Activated naive CD4-positive, alpha-beta T cell treated with Interleukin-2 at 50 U/mL for 16 hours (primary cell): Measurements from ENCODE around the gene MORN1.
"Not testable (repeated sequence)": the region's sequence is repeated elsewhere in the genome, so short reads cannot be mapped to it uniquely, and the experiment has no call there.

Experiments
- DNase-seq: peaks from one replicate; pipeline ENCODE4 v3.0.0-alpha.2; 2020

MORN1 gene

DNA sequence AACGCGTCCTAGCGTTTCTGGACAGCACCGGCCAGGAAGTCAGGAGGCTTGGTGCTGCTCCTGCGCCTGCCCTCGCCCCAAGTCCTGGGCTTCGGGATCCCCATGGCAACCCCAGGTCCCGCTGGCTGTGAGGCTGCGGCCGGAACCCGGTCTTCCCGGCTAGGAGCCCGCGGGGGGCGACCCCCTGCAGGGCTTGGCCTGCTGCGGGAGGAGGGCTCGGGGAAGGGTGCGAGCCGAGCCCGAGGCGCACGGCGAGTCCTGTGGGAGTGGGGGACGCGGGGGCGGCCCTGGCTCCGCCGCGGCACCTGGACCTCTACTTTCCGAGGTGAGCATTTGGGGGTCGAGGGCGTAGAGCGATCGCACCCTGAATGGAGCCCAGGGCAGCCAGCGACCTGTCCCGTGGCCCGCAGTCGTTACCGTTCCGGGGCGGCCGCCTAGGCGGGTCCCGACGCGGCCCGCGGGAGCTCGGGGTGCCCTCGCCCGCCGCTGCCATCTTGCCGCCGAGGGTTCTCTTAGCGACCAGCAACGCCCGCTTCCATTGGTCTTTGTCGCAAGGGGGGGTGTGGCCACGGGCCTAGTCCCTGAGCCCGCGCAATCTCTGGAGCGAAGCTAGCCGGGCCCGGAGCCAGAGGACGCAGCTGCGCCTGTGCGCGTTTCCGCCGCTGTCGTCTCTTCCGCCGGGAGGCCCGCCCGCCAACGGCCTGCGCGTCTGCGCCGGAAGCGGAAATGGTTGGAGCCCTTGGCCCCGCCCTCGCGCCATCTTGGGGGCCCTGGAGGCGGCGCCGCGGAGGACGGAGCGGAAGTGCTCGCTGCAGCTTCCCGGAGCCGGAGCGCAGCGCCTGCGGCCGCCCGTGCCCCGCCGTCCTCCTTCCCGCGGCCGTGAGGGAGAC, at the start of gene MORN1, which contains the start of gene RER1:
Gene MORN1 (minus strand): TSS at position 514 of the 890 bp plus-strand sequence. CDS start 21 bp downstream, at position 493.
Gene RER1 (plus strand): TSS at position 801 of the 890 bp plus-strand sequence. CDS start 3,950 bp downstream, outside the sequence.
- DNase-seq, result peak; percentile 99

DNA sequence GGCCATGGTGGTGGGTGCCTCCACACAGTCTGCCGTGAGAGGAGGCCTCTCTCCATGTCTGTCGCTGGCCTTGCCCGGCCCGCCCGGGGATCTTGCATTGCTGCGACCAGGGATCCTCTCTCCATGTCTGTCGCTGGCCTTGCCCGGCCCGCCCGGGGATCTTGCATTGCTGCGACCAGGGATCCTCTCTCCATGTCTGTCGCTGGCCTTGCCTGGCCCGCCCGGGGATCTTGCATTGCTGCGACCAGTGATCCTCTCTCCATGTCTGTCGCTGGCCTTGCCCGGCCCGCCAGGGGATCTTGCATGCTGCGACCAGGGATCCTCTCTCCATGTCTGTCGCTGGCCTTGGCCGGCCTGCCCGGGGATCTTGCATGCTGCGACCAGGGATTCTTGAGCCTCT, 49.0 kb upstream of the MORN1 start:
- not testable (repeated sequence) for DNase-seq

DNA sequence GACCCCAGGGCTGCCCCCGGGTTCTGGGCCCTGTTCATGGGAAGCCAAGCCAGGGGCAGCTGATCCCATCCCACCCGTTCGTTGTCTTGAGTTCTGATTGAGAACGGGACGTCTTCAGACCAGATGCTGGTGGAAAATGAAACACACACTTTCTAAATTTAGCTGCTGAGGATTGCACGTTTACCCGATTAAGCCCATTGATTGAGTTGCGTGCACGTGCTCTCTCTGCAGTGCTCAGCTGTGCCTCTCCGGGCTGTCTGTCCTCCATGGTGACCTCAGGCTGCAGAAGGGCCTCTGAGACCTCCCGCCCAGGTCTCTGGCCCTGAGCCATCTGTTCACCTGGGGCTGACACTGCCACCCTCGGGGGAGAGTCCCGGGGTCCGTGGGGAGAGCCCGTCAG, 48.0 kb upstream of the MORN1 start:
- no peak for DNase-seq

DNA sequence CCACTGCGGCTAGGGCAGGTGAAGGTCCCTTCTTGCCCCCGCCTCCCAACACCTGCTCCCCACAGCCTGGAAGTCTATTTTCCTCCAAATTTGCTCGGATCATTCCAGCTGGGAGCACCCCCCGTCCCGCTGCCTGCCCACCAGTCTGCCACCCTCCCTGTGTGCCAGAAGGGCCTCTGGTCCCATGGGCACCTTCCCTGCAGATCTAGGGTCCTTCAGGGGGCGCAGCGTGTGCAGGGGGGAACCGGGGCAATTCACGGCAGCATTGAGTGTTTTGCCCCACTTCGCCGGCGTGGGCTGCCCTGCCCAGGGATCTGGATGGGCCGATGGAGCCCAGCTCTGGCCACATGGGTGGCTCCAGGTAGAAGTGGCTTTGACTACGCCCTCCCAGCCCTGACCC, 47.3 kb upstream of the MORN1 start:
- DNase-seq, result no peak

DNA sequence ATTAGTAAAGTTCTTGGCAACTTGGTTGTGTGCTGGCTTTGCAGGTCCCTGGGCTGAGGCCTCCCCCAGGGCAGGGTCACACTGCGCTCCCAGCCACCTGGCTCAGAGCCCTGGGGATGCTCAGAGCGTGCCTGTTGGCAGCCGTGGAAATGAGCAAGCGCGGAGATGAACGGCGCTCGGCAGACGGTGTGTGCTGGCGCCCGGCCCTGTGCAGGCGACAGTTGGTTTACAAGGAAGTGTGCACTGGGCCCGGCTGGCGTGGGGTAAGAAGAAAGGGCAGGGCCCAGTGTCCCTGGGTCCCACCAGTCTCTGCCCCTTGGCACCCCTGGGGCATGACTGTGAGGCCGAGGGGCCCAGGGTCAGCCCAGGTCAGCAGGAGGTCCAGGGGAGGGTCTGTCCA, 46.7 kb upstream of the MORN1 start:
- no peak for DNase-seq

DNA sequence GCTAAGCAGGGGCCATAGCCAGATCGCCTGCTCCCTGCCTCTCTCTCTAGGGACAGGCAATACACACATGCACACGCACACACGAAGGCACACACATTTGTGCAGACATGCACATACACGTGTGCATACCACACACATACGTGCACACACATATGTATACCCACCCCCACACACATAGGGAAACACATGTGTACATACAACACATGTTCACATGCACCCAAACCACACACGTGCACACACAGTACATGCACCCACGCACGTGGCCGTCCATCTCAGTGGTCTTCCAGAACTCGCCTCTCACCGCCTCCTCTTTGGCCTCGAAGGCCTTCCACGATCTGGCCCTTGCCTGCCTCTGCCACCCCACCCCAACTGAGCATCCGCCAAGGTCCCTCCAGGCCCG, 46.3 kb upstream of the MORN1 start:
- DNase-seq, result no peak

DNA sequence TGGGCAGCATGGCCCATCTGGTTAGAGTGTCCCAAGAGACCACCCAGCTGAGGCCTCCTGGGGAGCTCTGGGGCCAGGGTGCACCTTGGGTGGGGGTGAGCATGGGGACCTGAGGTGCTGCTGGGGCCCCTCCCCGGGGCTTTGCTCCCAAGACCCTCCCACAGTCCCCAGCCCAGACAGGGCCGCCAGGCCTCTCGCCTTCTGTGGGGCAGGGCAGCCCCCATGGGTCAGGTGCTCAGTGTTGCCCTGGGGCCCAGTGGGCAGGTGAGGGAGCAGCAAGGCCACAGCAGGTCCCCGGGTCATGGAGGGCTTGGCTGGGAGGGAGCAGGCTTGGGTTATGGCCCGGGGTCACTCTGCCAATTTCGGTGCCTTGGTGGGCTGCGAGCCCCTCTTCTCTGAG, 45.5 kb upstream of the MORN1 start:
- DNase-seq, result no peak

DNA sequence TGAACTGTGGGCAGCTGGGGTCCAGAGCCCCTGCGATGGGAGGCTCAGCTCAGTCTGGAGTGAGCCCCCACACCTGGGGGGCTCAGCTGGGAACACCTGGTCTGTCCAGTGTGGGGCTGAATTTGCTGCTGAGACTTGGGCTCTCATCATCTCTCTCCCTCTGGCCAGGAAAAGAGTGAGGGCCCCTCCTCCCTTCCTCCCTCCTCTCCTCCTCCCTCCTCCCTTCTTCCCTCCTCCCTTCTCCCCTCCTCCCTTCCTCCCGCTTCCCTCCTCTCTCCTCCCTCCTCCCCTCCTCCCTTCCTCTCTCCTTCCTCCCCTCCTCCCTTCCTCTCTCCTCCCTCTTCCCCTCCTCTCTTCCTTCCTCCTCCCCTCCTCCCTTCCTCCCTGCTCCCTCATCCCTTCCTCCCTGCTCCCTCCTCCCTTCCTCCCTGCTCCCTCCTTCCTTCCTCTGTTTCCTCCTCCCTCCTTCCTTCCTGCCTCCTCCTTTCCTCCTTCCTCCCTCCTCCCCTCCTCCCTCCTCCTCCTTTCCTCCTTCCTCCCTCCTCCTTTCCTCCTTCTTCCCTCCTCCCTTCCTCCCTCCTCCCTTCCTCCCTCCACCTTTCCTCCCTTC, 44.5 kb upstream of the MORN1 start:
- no peak for DNase-seq

DNA sequence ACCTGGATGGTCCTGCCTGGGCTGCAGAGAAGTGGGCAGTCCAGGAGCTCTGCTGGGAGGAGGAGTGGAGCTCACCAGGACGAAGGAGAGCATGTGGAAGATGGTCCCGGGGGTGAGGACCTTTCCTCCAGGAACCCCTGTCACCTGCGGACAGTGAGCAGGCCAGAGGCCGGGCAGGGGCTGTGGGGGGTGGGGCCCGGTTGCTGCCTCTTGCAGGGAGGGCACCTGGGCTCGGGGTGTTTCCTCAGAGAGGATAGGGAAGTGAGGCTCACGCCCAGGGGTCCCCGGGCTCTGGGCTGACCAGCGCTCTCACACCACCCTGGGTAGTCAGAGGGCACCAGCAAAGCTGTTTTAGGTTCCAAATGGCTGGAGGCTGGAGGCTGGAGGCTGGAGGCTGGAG, 43.7 kb upstream of the MORN1 start:
- DNase-seq, result no peak

DNA sequence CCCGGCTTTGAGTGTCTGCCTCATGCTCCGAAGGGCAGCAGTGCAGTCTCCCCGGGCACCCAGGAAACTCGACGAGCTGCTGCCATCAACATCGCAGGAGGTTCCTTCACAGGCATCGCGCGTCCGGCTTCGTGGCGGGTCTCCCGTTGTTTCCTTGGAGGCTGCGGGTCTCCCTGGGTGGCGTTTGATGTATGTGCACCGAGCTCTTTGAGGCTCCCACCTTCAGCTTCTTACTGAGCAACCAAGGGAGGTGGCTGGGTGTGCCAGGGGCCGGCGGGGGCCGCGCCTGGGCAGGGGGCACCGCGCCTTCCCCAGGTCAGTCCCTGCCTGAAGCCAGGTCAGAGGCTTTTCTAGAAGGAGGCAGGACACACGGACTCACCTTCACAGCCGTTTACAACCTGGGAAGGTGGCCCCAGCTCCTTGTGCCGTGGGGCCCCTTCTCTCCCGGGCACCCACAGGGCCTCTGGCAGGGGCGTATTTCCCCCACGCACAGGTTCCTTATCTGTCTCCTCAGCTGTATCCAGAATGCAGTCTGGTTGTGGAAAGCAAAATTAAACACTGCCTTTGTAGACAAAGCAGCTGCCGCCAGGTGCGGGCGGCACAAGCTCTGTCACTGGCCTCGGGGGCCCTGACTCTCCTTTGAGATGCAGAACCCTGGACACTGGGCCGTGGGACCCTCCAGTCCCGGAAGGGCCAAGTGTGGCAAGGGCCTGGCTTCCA, 42.7 kb upstream of the MORN1 start:
- DNase-seq, result no peak

DNA sequence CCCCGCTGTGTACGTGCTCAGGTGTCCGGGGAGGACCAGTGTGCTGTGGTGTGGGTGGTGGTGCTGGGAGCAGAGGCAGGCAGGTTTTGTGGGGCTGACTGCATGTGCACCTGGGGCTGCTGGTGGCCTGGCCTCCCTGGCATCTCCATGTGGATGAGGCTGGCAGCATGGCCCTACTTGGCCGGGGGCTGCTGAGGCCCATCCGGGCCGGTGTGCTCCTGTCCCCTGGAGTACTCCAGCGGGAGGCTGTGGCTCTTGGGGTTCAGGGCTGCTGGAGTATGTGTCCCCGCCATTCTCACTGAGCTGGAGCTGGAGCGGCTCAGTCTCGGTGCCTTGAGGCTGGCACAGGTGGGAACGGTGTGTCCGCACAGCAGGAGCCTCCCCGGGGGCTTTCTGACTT, 41.8 kb upstream of the MORN1 start:
- no peak for DNase-seq

DNA sequence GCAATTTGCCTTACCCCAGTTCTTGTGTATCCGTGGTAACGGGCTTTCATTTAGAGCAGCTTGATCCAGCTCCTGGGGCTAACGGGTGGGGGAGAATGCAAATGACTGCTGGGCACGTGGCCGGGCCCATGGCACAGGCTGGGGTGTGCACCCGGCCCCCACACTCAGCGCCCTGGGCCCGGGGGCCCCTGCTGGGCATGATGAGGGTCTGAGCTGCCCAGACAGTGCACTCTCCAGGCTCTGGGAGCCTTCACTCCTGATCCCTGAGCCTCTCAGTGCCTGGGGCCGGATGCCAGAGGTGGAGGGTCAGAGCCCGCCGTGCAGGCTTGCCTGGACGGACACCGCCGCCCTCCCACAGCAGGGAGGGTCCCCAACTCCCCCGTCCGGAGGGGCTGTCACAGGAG, 41.1 kb upstream of the MORN1 start:
- no peak for DNase-seq

DNA sequence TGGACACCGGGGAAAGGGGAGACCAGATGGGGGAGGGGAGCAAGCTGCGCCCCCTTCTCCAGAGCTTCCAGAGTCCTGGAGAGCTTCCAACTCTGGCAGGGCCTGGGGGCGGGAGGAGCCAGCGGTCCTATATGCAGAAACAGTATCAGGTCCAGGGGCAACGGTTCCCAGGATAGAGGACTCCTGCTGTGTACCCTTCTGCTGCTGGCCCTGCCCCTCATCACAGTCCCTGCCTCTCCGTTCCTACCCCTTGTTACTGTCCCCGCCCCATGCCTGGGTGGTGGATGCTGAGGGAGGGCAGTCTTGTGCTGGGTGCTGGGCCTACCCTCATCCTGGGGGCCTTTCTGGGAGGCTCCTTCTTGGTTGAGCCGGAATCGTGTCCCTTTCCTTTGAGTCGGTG, 40.2 kb upstream of the MORN1 start:
- no peak for DNase-seq

DNA sequence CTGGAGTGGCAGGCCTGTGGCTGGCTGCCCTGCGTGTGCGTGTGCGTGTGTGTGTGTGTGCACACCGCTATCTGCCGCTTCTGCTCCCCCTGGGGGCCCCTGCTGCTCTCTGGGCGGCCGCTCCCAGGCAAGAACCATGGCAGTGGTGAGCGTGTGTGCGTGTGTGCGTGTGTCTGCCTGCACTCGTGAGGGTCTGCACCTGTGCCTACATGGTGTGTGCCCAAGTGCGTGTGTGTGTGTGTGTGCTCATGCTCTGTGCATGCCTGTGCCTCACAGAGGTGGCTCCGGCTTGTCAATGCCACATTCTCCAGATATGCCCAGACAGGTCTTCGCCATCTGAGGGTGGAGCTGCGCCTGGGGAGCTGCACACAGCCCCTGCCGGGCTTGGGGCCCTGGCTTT, 39.7 kb upstream of the MORN1 start:
- DNase-seq, result no peak

DNA sequence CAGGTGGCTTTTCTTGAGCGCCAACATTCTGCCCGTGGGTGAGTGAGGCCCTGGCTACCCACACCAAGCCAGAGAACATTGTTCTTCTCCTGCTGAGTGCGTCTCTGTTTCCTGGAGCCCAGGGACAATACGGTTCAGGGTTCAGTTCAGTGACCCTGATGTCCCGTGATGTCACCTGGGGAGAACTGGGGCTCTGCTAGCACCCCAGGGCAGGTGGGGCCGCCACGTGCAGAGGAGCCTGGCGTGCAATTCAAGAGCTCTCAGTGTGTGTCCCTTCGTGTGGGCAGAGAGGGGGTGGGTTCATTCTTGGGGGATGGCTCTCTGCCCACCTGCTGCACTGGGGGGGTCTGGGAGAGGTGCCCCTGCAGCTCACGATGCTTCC, 39.2 kb upstream of the MORN1 start:
- DNase-seq, result no peak

DNA sequence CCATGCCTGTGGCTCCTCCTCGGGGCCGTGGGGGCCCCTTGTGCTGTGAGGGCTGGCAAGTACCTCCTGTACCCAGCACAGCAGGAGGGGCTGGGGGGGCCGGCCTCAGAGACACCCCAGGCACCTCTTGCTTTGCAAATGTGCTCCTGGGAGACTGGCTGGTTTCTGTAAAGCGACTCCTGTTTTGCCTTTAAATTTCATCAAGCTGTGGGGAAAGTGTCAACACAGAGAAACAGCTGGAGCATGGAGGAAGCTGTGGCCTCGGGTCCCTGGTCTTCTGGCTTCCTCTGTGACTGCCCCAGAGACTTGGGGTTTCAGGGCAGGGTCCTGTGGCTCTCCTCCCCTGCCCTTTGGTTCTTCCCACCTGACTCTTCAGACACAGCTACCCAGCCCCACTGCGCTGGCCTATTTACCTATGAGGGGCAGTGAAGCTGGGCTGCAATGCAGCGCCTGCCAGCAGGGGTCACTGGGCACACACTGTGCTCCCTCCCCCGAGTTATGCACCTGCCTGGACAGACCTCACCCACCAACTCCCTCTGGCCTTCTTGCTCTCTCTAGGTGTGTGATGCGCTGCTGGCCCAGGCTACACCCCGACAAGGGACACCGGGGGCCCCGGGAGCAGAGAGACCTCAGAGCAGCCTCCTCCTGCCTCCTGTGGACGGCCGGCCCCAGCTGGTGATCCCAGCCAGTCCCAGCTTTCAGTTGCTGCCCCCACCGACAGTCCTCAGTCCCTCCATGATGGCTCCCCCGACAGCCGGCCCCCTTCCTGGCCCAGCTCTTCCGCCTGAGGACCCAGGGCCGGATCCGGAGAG, 38.6 kb upstream of the MORN1 start:
- no peak for DNase-seq

DNA sequence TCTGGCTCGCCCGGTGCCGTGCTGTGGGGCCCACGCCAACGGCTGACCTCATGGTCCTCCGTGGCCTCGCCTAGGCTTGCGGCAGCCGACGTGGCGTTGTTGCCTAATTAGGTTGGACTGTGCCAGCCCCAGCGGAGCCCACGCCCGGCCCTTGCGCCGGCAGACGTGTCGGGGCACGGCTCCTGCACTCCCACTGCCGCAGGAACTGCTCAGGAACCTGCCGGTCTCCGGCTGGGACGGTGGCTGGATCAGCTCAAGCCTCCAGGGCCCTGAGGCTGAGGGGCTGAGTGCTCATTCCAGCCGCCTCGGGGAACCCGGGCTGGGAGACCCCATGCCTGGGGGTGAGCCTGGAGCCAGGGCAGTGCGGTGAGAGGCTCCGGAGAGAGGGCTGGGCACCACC, 37.1 kb upstream of the MORN1 start:
- DNase-seq, result no peak

DNA sequence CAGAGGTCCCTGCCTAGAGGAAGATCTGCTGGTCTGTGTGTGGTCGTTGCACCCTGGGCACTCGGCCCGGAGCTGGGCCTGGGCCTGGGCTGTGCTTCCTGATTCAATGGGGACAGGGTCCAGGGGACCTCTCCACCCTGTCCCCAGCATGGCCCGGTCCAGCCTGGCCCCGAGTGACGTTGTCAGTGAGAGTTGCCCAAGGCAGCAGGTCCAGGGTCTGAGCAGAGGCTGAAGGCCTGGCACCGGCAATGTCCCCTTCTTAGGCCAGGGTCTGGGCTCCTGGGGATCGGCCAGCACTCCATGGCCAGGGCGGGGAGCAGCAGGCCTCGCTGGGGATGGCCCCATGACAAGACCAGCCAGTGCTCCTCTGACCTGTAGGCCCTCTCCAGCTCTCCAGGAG, 36.6 kb upstream of the MORN1 start:
- no peak for DNase-seq

DNA sequence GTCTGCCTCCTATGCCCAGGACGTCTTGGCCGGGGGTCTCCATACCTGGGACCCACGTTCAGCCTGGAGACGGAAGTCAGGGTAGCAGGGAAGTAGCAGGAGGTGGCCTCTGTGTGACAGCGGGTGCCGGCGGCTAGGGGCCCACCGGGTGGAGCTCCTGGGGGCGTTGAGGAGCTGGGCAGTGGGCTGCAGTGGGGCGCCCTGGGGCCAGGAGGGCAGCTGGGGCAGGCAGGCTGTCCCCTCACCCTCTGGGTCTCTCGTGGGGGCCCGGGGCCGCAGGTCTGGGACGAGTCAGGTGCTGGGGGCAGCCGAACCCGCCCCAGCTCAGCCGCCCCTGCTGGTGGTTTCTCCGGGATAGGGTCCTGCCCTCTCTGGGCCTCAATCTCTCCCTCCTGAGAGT, 35.7 kb upstream of the MORN1 start:
- no peak for DNase-seq

DNA sequence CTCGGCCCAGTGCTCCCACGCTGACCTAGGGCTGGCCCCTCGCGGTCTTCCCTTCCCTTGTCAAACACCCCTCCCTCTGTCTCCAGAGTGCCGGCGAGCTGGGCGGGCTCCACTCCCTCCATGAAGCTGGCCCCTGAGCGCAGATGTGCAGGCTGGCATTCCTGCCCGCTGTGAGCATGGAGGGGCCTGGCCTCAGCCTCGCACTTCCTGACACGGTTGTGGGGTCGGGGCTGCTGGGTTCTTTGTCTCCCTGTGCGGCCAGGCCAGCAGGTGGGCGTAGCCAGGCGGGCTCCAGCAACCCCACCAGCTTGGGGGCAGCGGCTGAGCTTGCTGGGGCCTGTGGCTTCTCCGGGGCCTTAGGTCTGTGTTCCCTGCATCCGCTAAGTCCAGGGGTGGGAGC, 35.2 kb upstream of the MORN1 start:
- DNase-seq, result no peak

DNA sequence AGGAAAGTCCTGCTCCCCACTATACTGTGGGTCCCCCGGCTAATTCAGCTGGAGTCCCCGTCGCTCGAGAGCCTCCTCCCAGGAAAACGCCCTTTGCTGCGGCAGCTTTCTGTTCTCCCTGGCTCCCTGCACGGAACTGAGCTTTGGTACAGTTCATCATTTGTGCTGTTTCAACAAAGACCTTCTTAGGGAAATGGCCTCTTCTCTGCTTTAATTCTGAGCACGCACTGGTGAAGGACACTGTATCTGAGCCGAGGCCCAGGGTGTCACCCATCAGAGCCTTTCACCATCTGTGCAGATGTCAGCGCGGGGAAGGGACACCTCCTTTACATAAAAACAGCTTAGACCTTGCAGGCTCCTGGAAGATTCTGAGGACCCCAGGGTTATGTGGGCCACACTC, 34.5 kb upstream of the MORN1 start:
- DNase-seq, result no peak

DNA sequence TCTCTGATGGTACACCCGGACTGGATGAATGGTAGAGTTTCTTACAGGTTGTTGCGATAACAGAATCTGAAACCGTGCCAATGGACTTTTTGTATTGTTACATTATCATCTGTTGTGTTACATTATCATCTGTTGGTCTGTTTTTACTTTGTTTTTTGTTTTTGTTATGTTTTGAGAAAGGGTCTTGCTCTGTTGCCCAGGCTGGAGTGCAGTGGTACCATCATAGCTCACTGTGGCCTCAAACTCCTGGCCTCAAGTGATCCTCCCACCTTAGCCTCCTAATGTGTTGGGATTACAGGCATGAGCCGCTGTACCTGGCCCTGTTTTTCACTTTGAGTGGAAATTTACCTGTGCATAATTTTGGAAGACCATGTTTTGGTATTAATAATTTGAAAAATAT, 31.2 kb upstream of the MORN1 start:
- DNase-seq, result no peak

DNA sequence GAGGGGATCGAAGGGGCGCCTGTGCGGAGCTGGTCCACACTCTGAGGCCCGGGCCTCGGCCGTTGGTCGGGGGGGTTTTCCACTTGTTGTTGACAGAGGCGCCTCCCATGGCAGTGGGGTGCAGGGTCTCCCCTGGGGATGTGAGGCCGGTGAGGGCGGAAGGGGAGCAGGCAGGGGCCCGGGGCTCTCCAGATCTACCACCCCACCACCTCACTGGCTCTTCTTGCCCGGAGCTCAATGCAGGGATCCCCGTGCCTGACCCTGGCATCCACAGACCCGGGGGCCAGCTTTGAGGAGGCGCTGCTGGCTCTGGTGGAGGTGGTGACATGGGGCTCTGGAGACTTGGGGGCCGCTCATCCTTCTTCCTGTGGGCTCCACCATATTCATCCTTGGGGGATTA, 28.1 kb upstream of the MORN1 start:
- no peak for DNase-seq
